ENCODE measurements around the gene LOXL3.

LOXL3 gene

GRCh38 chr2:74553892-74554819, at the start of gene LOXL3, which contains the start of gene DOK1:
Gene LOXL3, minus strand, starts transcription at chr2:74553942. Its CDS starts 1,308 bp downstream, at chr2:74552634.
Gene DOK1, plus strand, starts transcription at chr2:74554720. Its CDS starts 35 bp downstream, at chr2:74554755.
- peak in 53 of 58 donors; percentile 11 to 75 (median 59) for DNase-seq

DNA sequence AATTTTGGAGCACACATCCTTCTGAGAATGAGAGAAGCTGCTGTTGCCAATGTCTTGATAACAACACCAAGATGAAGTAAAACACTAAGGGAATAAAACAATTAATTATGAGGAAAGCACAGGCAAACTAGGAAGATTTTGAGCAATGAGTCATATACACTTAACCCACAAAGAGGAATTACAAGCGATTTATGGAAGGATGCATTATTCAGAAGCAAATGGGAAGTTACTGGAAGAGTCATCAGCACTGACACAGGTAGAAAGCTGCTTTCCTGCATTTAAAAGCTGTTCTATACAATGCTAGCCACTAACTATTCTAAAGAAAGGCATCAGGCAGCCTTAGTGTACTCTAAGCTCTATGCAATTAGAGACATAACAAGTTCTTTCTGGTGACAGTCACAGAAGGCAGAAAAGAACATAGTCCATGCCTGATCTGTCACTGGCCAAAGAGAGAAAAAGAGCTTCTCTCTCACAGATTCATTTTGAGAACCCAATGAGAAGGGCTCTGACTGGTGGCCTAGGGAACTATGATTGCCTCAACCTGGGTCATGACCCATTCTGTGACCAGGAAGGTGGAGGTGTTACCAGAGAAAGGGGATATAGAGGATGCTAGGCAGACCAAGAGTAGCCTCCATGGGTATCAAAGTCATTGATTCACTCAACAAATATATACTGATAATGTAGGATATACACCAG, 49.0 kb upstream of the LOXL3 start:
- DNase-seq, result no peak

DNA sequence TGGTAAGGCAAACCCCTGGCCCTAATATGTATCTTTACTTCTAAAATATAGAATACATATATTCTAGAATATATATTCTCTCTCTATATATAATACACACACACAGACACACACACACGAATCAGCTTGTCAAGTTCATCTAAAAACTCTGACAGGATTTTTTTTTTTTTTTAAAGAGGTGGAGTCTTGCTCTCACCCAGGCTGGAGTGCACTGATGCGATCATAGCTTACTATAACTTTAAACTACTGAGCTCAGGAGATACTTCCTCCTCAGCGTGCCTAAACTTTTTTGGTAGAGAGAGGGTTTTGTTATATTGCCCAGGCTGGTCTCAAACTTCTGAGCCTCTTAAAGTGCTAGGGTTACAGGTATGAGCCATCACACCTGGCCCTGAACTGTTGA, 45.9 kb upstream of the LOXL3 start:
- DNase-seq, result no peak

- no peak for DNase-seq
Measured at GRCh38 chr2:74597410-74597809, 43.7 kb upstream of the LOXL3 start.

- DNase-seq, result no peak
Measured at GRCh38 chr2:74596584-74596983, 42.8 kb upstream of the LOXL3 start.

DNA sequence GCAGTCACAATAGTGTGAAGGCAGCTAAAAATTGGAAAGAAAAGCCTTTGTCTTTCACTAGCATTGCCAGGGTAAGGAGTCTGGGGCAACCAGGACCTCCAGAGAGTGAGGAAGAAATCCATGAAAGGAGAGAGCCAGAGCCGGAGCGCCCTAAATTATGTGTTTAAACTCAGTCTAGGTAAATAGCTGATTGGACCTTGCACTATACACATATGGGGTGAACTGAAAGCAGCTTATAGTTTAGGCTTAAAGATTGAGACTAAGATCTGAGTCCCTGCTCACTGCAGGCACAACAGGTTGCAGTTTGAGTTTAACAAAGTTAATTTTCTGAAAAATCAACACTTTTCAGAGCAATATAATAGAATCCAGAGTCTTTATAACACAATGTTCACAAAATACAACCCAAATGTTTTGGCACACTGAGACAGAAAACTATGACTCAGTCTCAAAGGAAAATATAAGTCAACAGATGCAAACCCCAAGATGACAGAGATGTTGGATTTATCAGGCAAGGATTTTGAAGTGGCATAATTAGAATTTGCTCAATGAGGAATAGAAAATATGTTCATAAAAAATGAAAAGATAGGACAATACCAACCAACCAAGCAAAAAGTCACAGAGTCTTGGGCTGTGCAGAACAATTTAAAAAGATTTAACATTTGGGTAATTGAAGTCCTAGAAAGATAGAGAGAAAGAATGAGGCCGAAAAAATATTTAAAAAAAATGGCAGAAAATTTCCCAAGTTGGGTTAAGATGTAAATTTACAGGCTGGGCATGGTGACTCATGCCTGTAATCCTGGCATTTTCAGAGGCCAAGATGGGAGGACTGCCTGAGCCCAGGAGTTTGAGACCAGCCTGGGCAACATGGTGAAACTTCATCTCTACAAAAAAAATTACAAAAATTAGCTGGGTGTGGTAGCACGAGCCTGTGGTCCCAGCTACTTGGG, 40.4 kb upstream of the LOXL3 start:
- DNase-seq, result no peak

DNA sequence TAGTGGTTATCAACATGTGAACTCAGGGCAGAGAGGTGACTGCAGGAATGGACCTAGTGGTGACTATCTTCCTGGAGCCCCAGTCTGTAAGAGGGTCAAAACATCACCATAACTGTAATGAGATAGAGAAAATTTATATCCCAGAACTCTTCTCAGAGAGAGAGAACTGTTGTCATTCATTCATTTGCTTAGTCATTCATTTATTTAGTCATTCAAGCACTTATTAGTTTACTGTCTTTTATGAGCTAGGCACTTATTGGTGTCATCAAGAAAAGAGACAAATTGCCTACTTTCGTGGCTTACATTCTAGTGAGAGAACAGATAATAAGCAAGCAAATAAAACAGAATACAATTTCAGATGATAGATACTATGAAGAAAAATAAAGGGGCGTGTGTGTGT, 34.9 kb upstream of the LOXL3 start:
- DNase-seq, result no peak

- peak in 37 of 58 donors; percentile 3 to 54 (median 26) for DNase-seq
Measured at GRCh38 chr2:74587664-74588277, 34.0 kb upstream of the LOXL3 start.

- DNase-seq, result peak in 5 of 58 donors; percentile 2 to 27 (median 8)
Measured at GRCh38 chr2:74585406-74586185, 31.9 kb upstream of the LOXL3 start.

- no peak for DNase-seq
Measured at GRCh38 chr2:74584088-74584645, 30.4 kb upstream of the LOXL3 start.

DNA sequence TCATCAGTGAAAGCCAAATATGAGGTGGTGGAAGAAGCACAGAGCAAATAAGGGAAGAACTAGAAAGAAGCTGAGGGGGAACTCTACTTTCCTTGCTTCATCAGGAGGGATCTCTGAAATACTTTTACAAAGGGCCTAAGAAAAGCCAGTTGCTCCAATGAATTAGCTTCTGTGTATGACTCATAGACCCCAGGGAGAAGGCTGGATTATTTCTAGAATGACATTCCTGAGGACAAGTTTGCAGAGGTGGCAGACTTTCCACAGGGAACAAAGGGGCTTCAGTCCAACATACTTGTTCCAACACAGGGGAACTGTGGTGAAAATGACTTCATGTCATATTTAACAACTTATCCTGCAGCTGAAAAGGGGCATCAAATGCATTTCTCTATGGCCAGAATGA, 29.8 kb upstream of the LOXL3 start:
- DNase-seq, result no peak

DNA sequence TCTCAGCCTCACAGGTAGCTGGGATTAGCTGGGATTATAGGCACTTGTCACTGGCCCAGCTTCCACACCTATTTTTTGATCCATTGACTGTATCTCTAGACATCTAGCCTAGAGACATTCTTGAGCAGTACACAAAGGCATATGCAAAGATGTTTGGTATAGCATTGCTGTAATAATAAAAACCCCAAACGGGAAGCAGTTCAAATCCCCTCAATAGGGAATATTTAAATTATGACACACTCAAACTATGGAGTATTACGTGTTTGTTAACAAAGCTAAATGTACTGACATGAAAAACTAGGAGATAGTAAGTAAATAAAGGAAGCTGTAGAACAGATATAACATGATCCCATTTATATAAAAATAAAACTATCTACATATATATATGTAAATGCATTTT, 28.4 kb upstream of the LOXL3 start:
- DNase-seq, result no peak

DNA sequence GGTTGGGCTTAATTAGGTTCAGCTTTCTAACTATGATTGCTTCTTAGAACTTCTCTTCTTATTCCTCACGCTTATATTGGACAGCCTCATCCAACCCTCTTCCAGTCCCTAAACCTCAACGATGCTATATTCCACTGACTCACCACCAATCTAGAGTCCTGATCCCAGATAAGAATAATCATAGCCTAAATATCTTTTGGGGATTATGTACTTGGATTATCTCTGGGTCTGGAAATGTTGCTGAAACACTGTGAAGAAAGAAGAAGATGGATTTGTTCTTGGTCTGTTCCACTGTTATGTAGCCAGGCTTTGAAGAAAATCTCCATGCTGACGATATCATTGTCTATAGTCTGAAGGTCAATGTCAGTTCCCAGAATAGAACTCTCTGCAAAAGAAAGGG, 27.7 kb upstream of the LOXL3 start:
- DNase-seq, result no peak

GRCh38 chr2:74578408-74578807, 24.7 kb upstream of the LOXL3 start:
- DNase-seq, result no peak

DNA sequence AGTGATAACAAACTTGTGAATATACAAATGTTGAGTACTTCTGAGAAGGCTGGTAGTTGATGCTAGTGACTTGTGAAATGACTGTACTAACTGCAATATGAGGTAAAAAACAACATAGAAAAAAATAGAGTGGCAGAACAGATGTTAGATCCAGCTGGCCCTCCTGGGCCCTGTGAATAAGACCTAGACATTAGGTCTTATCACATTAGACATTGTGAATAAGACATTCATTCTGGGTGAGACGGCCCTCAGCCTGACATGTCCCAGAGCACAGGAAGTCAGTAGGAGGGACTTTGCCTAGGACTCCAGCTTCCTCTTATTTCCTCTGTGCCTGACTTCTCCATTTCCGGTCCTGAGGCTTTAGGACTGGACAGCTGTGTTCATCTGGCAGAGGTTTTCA, 23.7 kb upstream of the LOXL3 start:
- no peak for DNase-seq

GRCh38 chr2:74576863-74577229, 23.1 kb upstream of the LOXL3 start:
- DNase-seq, result peak in 9 of 58 donors; percentile 9 to 63 (median 26)

- DNase-seq, result no peak
Measured at GRCh38 chr2:74576211-74576862, 22.6 kb upstream of the LOXL3 start.

GRCh38 chr2:74575320-74575719, 21.6 kb upstream of the LOXL3 start:
- no peak for DNase-seq

Measured in anterior cingulate cortex (tissue), 58 donors.